Head of caudate nucleus (tissue), 42 donors: ENCODE data around the gene NBPF8.
"Not testable (repeated sequence)": the region's sequence is repeated elsewhere in the genome, so short reads cannot be mapped to it uniquely, and the experiment has no call there.

Experiments used
- DNase-seq, 42 donors: peaks; one replicate each; pipeline versions ENCODE4 v3.0.0 to v3.0.0-alpha.2; 2020 to 2021; ENCODE audit warnings: mixed read lengths in 7 of 42
- intact Hi-C: fragments of 100-400 bp; cut with DNase I; formaldehyde crosslinking; loops from one replicate; pipeline ENCODE4 v1.15.0; 2022

The NBPF8 gene, protein sequence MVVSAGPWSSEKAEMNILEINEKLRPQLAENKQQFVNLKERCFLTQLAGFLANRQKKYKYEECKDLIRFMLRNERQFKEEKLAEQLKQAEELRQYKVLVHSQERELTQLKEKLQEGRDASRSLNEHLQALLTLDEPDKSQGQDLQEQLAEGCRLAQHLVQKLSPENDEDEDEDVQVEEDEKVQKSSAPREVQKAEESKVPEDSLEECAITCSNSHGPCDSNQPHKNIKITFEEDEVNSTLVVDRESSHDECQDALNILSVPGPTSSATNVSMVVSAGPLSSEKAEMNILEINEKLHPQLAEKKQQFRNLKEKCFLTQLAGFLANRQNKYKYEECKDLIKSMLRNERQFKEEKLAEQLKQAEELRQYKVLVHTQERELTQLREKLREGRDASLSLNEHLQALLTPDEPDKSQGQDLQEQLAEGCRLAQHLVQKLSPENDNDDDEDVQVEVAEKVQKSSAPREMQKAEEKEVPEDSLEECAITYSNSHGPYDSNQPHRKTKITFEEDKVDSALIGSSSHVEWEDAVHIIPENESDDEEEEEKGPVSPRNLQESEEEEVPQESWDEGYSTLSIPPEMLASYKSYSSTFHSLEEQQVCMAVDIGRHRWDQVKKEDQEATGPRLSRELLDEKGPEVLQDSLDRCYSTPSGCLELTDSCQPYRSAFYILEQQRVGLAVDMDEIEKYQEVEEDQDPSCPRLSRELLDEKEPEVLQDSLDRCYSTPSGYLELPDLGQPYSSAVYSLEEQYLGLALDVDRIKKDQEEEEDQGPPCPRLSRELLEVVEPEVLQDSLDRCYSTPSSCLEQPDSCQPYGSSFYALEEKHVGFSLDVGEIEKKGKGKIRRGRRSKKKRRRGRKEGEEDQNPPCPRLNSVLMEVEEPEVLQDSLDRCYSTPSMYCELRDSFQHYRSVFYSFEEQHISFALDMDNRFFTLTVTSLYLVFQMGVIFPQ

DNA sequence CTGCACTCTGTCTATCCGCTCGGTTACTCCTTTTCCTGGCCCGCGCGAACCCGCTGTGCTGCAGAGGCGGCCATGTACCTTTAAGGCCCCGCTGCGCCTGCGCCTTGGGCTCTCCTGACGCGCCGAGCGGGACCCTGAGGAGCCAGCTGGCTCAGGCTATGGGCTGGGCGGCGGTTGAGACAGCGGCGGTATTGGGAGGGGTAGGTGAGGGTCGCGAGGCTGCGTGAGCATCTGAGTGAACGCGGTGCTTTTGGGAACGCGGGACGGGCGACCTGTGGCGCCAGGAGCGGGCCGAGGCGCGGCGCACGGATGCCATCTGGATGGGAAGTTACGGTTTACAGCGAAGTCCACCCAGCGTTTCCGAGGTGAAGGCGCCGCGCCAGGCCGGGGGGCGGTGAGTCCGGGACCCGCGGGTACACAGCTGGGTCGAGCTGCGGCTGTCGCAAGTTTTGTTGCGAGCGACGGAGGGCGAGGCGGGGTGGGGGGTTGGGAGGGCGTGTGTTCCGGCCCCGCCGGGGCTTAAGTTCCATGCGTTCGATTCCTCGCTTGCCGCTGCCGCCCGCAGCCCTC is at the start of gene NBPF8:
TSS of gene NBPF8 (plus strand) at position 125 of the 570 bp plus-strand sequence. CDS start 21,488 bp downstream, outside the sequence.
- intact Hi-C loops = not testable (repeated sequence)
- peak; percentile 38 to 85 (median 71) for DNase-seq

DNA sequence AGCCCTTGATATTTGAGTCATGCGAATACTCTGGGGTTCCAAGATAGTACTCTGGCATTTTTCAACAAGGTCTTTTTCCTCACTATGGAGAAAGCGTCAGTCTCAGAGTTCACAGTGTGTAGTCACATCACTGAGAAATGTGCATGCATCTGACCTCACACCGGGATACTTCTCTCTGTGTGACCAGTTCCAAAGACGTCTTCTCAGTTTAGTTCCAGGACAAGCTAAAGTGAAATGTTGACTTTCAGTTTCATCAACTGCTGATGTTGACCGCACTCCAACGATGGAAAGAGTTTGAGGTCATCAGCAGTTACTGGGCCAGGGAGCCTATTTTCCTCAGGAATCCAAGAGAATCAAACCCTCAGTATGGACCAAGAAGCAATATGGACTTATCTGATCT is 47.1 kb upstream of the NBPF8 start:
- DNase-seq, intact Hi-C loops: not testable (repeated sequence)

- DNase-seq, intact Hi-C loops: not testable (repeated sequence)
Observed at GRCh38 chr1:120386651-120387050, 28.2 kb upstream of the NBPF8 start.

- peak in 6 of 42 donors; percentile 1 to 36 (median 9) for DNase-seq
- intact Hi-C loops = not testable (repeated sequence)
Observed at GRCh38 chr1:120388597-120389126, 26.2 kb upstream of the NBPF8 start.

GRCh38 chr1:120391365-120391764 is 23.5 kb upstream of the NBPF8 start:
- DNase-seq, intact Hi-C loops: not testable (repeated sequence)

- intact Hi-C loops = not testable (repeated sequence)
- DNase-seq = peak in 7 of 42 donors; percentile 1 to 36 (median 13)
Observed at GRCh38 chr1:120393316-120394232, 21.3 kb upstream of the NBPF8 start.

DNA sequence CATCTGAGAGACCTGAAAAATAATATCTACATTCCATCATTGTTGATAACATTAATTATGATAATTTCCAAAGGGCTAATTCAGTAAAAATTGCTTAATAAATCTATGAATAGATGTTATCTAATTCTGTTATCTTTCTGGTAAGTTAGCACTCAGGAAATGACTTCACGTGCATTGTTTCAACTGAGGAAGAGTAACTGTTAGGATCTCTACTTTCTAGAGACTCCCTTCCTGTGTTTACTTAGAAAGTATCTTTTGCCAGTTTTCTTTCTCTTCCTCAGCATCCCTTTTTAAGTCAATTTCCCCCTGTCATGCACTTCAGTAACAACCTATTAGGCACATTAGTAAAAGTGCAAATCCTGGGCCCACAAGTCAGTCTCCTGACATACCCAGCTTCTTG is 9.5 kb upstream of the NBPF8 start:
- DNase-seq, intact Hi-C loops: not testable (repeated sequence)

DNA sequence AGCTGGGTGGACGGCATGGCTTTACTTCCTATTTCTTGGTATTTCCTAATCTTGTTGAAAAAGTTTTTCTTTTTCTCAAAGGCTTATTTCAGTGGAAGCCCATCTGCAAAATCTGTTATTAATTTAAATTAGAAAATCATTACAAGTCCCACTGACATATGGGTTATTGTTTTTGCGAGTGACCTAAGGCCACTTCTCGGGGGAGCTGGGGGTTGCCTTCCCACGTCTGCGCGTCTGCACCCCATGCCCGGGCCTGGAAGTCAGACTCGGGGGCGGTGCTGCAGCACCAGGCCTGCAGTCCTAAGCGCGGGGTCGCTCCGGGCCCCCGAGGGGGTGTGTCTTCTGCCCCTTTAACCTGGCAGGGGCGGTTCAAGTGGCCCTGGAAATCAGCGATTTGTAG is 384 bp upstream of the NBPF8 start:
- intact Hi-C loops, DNase-seq: not testable (repeated sequence)

GRCh38 chr1:120415492-120415961 is 692 bp downstream of the NBPF8 start:
- intact Hi-C loops = not testable (repeated sequence)
- peak in 32 of 42 donors; percentile 1 to 42 (median 14) for DNase-seq

DNA sequence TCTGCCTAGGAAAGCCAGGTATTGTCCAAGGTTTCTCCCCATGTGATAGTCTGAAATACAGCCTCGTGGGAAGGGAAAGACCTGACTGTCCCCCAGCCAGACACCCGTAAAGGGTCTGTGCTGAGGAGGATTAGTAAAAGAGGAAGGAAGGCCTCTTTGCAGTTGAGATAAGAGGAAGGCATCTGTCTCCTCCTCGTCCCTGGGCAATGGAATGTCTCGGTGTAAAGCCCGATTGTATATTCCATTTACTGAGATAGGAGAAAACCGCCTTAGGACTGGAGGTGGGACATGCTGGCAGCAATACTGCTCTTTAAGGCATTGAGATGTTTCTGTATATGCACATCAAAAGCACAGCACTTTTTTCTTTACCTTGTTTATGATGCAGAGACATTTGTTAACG is 10.2 kb downstream of the NBPF8 start:
- DNase-seq, intact Hi-C loops: not testable (repeated sequence)

GRCh38 chr1:120431626-120432025 is 16.8 kb downstream of the NBPF8 start:
- intact Hi-C loops, DNase-seq: not testable (repeated sequence)

- DNase-seq, intact Hi-C loops: not testable (repeated sequence)
Observed at GRCh38 chr1:120433831-120434230, 19.0 kb downstream of the NBPF8 start.

DNA sequence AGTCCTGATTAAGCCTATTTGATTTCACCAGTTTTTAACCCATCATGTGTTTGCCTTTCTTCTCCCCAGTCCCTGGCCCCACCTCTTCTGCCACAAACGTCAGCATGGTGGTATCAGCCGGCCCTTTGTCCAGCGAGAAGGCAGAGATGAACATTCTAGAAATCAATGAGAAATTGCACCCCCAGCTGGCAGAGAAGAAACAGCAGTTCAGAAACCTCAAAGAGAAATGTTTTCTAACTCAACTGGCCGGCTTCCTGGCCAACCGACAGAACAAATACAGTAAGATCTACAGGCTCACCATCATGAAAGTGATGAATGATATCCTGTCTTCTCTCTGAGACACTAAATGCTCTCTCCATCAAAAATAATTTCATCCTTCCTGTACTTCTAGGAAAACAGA is 34.3 kb downstream of the NBPF8 start:
- intact Hi-C loops = not testable (repeated sequence)

More for the DNA sequence above, 34.3 kb downstream of the NBPF8 start:
- DNase-seq = peak in 9 of 42 donors; percentile 4 to 49 (median 15)
